B cell (primary cell): ENCODE data around the gene CCNG2. TPM values are rescaled to one million over a fixed set of nuclear protein-coding genes. Genes with fewer than 3 reads are reported as not detected.

Experiments used
- ATAC-seq: fragments of 200-7000 bp; cut with Tn5 transposase; one replicate; pipeline ENCODE4 v1.10.0; 2021; ENCODE audit warnings: low read depth, mild to moderate bottlenecking, moderate number of reproducible peaks, moderate library complexity
- CTCF ChIA-PET: fragments of 350-600 bp; sonication (Branson Sonifier 250); formaldehyde crosslinking; loops from one replicate; lab custom pipeline; 2021; ENCODE audit warnings: antibody characterized with exemption, inconsistent platforms; lab: Charles Lee
- POLR2A ChIA-PET: fragments of 350-600 bp; sonication (Branson Sonifier 250); formaldehyde crosslinking; loops from one replicate; lab custom pipeline; 2021; ENCODE audit warnings: antibody characterized with exemption; lab: Charles Lee
- DNase-seq: peaks from one replicate; pipeline ENCODE4 v3.0.0; 2013
- H2AFZ ChIP-seq: 2 replicates; pipeline ENCODE4 v1.6.1; 2012; ENCODE audit warnings: mild to moderate bottlenecking, low read depth, low read length; ENCODE audit not compliant: insufficient read depth, poor library complexity, severe bottlenecking
- H3K27ac ChIP-seq, 2 donors: 1 replicate in 1 of 2; 2 replicates in 1 of 2; pipeline ENCODE4 v1.5.1; 2012 to 2013; ENCODE audit warnings: low read length in 2 of 2, mild to moderate bottlenecking in 2 of 2, moderate library complexity in 1 of 2
- H3K27me3 ChIP-seq, 4 experiments: fragments of 200-600 bp in 1 of 4; sonication (generic) in 1 of 4; replicated peaks in 1 of 4; 1 replicate in 2 of 4; 2 replicates in 2 of 4; pipeline versions ENCODE4 v1.6.1 to v1.7.0; 2013 to 2016; ENCODE audit warnings: low read length in 3 of 4, mild to moderate bottlenecking in 2 of 4, mixed read lengths in 1 of 4, moderate library complexity in 1 of 4; ENCODE audit not compliant: insufficient read depth in 4 of 4, control insufficient read depth in 3 of 4; ENCODE audit errors: control extremely low read depth in 1 of 4
- H3K36me3 ChIP-seq, 2 experiments: replicated peaks in 1 of 2; 1 replicate in 1 of 2; 2 replicates in 1 of 2; pipeline versions ENCODE4 v1.6.1 to v1.7.1; 2013; ENCODE audit warnings: low read length in 1 of 2; ENCODE audit not compliant: insufficient read depth in 2 of 2, control insufficient read depth in 1 of 2; ENCODE audit errors: control extremely low read depth in 1 of 2, extremely low read depth in 1 of 2
- H3K4me1 ChIP-seq, 2 donors: fragments of 200-600 bp in 1 of 2; sonication (generic) in 1 of 2; 1 replicate in 1 of 2; 2 replicates in 1 of 2; pipeline versions ENCODE4 v1.5.1 to v1.6.1; 2013 to 2017; ENCODE audit warnings: low read length in 2 of 2; ENCODE audit not compliant: control insufficient read depth in 2 of 2, insufficient read depth in 2 of 2
- H3K4me2 ChIP-seq: replicated peaks from 2 replicates; pipeline ENCODE3; 2012; ENCODE audit warnings: mild to moderate bottlenecking, low read depth, low read length; ENCODE audit not compliant: poor library complexity, severe bottlenecking
- H3K4me3 ChIP-seq, 5 experiments: fragments of 200-600 bp in 1 of 5; sonication (generic) in 1 of 5; 1 replicate in 3 of 5; 2 replicates in 2 of 5; pipeline versions ENCODE4 v1.5.1 to v1.7.0; 2011 to 2016; ENCODE audit warnings: low read length in 4 of 5, mild to moderate bottlenecking in 4 of 5, low read depth in 2 of 5, control low read depth in 1 of 5, moderate library complexity in 1 of 5; ENCODE audit not compliant: insufficient read depth in 1 of 5; ENCODE audit errors: control extremely low read depth in 1 of 5, extremely low read depth in 1 of 5
- H3K79me2 ChIP-seq: fragments of 200-600 bp; sonication (generic); one replicate; pipeline ENCODE4 v1.6.0; 2016; ENCODE audit warnings: low read length; ENCODE audit not compliant: control insufficient read depth, insufficient read depth
- H3K9ac ChIP-seq: fragments of 200-600 bp; sonication (generic); 2 replicates; pipeline ENCODE4 v1.6.1; 2017; ENCODE audit warnings: mild to moderate bottlenecking, low read length, moderate library complexity
- H3K9me3 ChIP-seq, 3 donors: one replicate each; pipeline versions ENCODE4 v1.6.1 to v1.7.1; 2013; ENCODE audit warnings: low read length in 2 of 3; ENCODE audit not compliant: control insufficient read depth in 2 of 3, insufficient read depth in 1 of 3; ENCODE audit errors: control extremely low read depth in 1 of 3
- H4K20me1 ChIP-seq: 2 replicates; pipeline ENCODE4 v1.6.0; 2012; ENCODE audit warnings: mild to moderate bottlenecking, low read length; ENCODE audit not compliant: insufficient read depth, control insufficient read depth, poor library complexity, severe bottlenecking
- H3K27ac Mint-ChIP-seq: one replicate; pipeline ENCODE4 v1.8.0; 2021; ENCODE audit warnings: mixed read lengths
- H3K27me3 Mint-ChIP-seq: one replicate; pipeline ENCODE4 v1.8.0; 2021; ENCODE audit warnings: mixed read lengths
- H3K4me1 Mint-ChIP-seq: one replicate; pipeline ENCODE4 v1.8.0; 2021; ENCODE audit warnings: mixed read lengths
- H3K4me3 Mint-ChIP-seq: one replicate; pipeline ENCODE4 v1.8.0; 2021; ENCODE audit warnings: mixed read lengths
- H3K9me3 Mint-ChIP-seq: one replicate; pipeline ENCODE4 v1.8.0; 2022; ENCODE audit warnings: mixed read lengths; ENCODE audit not compliant: insufficient read depth
- EZH2 ChIP-seq: IDR thresholded peaks from 2 replicates; pipeline ENCODE4 v1.6.1; 2012; ENCODE audit warnings: borderline replicate concordance, low read depth, mild to moderate bottlenecking, moderate library complexity, low read length; ENCODE audit not compliant: insufficient read depth, poor library complexity, severe bottlenecking
- whole genome bisulfite sequencing: methylation state at CpG from one replicate; pipeline ENCODE4 v1.1.5; 2013; ENCODE audit warnings: missing lambda C conversion rate; ENCODE audit not compliant: insufficient coverage; 5-methylcytosine and 5-hydroxymethylcytosine counted together
- intact Hi-C: fragments of 100-400 bp; cut with micrococcal nuclease; formaldehyde crosslinking; loops from one replicate; pipeline ENCODE4 v1.10.0; 2022
- polyA plus RNA-seq: library from polyadenylated mRNA; depleted of rRNA; stranded (reverse); fragments of >200 nt; gene quantifications from 2 replicates; pipeline ENCODE4 v1.2.3, GENCODE V29; 2012
- total RNA-seq, 2 donors: library from RNA; stranded (reverse); fragments of 120-200 nt in 1 of 2; gene quantifications; 1 replicate in 1 of 2; 2 replicates in 1 of 2; pipeline versions ENCODE4 v1.2.3 to v1.2.4, GENCODE V29; 2013 to 2022
- TF ChIP-seq, protein P1 (sequence below): fragments of 200-600 bp; IDR thresholded peaks from one replicate; pipeline ENCODE4 v1.8.0; 2022; ENCODE audit warnings: antibody characterized with exemption, mild to moderate bottlenecking

The CCNG2 gene
- total and polyA plus RNA-seq, 2 donors (not counting 1 experiment from before 2014, with no cell fraction given): 39.9 to 71.9 TPM

- H3K4me1 ChIP-seq: peaks cover 59 to 74% of the 10 kb centered on the region in 2 donors
- intact Hi-C loops: loop anchor here (2.0 kb wide), 1 partner anchor 51 kb away; the partner anchor contains the start of gene CCNI
- ChIA-PET POLR2A (interaction anchor here (1.6 to 4.8 kb wide), 2 partner anchors 30 to 67 kb away, joined by 4 to 34 read pairs; partner anchors contain the start of gene CCNG2), CTCF (interaction anchor here (1.2 to 9.5 kb wide), 8 partner anchors 9 to 78 kb away, joined by 4 to 232 read pairs (median 23); partner anchors contain the start of gene CCNG2)
- ATAC-seq (no peak), DNase-seq (no peak)
- peak overlapping the region; percentile 0 for H3K4me2 ChIP-seq
- no peak overlapping the region for H3K9ac ChIP-seq
- H3K9me3 ChIP-seq: no peaks in the 10 kb centered on the region
- H3K36me3 ChIP-seq: no peaks in the 10 kb centered on the region
- Mint-ChIP-seq H3K4me1 (peaks cover 76% of the 10 kb centered on the region), H3K9me3 (peaks cover 3% of the 10 kb centered on the region), H3K4me3 (peak overlapping the region; percentile 45), H3K27me3 (no peaks in the 10 kb centered on the region), H3K27ac (peak overlapping the region; percentile 89)
- no peak overlapping the region for H3K4me3 ChIP-seq
- TF ChIP-seq, protein P1, sequence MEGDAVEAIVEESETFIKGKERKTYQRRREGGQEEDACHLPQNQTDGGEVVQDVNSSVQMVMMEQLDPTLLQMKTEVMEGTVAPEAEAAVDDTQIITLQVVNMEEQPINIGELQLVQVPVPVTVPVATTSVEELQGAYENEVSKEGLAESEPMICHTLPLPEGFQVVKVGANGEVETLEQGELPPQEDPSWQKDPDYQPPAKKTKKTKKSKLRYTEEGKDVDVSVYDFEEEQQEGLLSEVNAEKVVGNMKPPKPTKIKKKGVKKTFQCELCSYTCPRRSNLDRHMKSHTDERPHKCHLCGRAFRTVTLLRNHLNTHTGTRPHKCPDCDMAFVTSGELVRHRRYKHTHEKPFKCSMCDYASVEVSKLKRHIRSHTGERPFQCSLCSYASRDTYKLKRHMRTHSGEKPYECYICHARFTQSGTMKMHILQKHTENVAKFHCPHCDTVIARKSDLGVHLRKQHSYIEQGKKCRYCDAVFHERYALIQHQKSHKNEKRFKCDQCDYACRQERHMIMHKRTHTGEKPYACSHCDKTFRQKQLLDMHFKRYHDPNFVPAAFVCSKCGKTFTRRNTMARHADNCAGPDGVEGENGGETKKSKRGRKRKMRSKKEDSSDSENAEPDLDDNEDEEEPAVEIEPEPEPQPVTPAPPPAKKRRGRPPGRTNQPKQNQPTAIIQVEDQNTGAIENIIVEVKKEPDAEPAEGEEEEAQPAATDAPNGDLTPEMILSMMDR: no peak
- TF ChIP-seq EZH2: no peak
- WGBS: 93% methylated on average over 7 of the region's 8 CpGs
- no peak overlapping the region for H2AFZ ChIP-seq
- H4K20me1 ChIP-seq: no peaks in the 10 kb centered on the region
- no peaks in the 10 kb centered on the region for H3K79me2 ChIP-seq
- H3K27me3 ChIP-seq: no peaks in the 10 kb centered on the region
- H3K27ac ChIP-seq: peak overlapping the region; percentile 81 to 90
These were observed 31.0 kb upstream of the CCNG2 start for GRCh38 chr4:77125961-77126360.

- Histone ChIP-seq H3K36me3 (no peaks in the 10 kb centered on the region), H3K4me1 (peaks cover 52 to 66% of the 10 kb centered on the region in 2 donors), H3K79me2 (no peaks in the 10 kb centered on the region), H3K27me3 (no peaks in the 10 kb centered on the region), H3K9me3 (no peaks in the 10 kb centered on the region), H4K20me1 (no peaks in the 10 kb centered on the region), H3K9ac (peak overlapping the region; percentile 16), H3K27ac (peak overlapping the region; percentile 81 to 90), H3K4me2 (peak overlapping the region; percentile 59), H3K4me3 (peak overlapping the region in 1 of 5 experiments; percentile 31), H2AFZ (no peak overlapping the region)
- Mint-ChIP-seq H3K27ac (peak overlapping the region; percentile 96), H3K9me3 (peaks cover 3% of the 10 kb centered on the region), H3K4me1 (peaks cover 68% of the 10 kb centered on the region), H3K4me3 (peak overlapping the region; percentile 59), H3K27me3 (no peaks in the 10 kb centered on the region)
- peak; percentile 72 for DNase-seq
- WGBS: no CpG with 5 or more reads among the region's 2 CpGs
- ATAC-seq: peak; percentile 83
- ChIA-PET POLR2A (interaction anchor here (0.6 to 4.8 kb wide), 6 partner anchors 23 to 67 kb away, joined by 3 to 34 read pairs (median 5); partner anchors contain the start of gene CCNG2), CTCF (interaction anchor here (0.7 to 9.5 kb wide), 9 partner anchors 8 to 82 kb away, joined by 3 to 109 read pairs (median 6); partner anchors contain the start of gene CCNG2)
- no peak for TF ChIP-seq EZH2
- TF ChIP-seq, protein P1: no peak
- intact Hi-C loops: loop anchor here (1.0 to 2.0 kb wide), 3 partner anchors 28 to 66 kb away; partner anchors contain the start of gene CCNI
These were observed 30.2 kb upstream of the CCNG2 start for GRCh38 chr4:77126809-77127208.
